HG02678 (cell line): ENCODE data around the gene APOC4.
"Not testable (repeated sequence)": the region's sequence is repeated elsewhere in the genome, so short reads cannot be mapped to it uniquely, and the experiment has no call there.

Source experiments
- ATAC-seq: cut with Tn5 transposase; IDR thresholded peaks from one replicate; pipeline ENCODE4 v1.9.1; 2021; ENCODE audit warnings: mild to moderate bottlenecking, moderate library complexity; ENCODE audit not compliant: unreplicated experiment

APOC4 gene

DNA sequence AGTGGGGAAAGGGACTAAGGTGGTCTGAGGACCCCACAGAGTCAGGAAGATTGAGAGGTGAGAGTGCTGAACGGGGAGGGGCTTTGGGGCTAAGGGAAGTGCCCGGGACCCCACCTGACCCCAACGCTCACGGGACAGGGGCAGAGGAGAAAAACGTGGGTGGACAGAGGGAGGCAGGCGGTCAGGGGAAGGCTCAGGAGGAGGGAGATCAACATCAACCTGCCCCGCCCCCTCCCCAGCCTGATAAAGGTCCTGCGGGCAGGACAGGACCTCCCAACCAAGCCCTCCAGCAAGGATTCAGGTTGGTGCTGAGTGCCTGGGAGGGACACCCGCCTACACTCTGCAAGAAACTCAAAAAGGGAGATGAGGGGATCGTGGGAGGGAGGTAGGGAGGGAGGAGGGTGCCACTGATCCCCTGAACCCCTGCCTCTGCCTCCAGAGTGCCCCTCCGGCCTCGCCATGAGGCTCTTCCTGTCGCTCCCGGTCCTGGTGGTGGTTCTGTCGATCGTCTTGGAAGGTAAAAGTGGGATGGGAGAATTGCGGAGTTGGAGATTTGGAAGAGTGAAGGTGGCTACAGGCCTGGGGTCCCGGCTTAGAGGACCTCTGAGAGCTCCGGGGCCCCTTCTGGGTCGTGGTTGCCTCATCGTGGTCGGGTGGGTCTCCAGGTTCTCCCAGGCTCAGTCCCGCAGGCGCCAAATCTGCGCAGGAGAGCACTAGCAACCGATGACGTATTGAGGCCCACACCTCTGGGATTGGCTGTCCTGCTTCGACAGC lies 27.4 kb upstream of the APOC4 start, which contains the start of gene APOC1:
Gene APOC1, plus strand, starts transcription at position 176 of the 774 bp plus-strand sequence. Its CDS starts 284 bp downstream, at position 460.
- peak; percentile 93 for ATAC-seq

DNA sequence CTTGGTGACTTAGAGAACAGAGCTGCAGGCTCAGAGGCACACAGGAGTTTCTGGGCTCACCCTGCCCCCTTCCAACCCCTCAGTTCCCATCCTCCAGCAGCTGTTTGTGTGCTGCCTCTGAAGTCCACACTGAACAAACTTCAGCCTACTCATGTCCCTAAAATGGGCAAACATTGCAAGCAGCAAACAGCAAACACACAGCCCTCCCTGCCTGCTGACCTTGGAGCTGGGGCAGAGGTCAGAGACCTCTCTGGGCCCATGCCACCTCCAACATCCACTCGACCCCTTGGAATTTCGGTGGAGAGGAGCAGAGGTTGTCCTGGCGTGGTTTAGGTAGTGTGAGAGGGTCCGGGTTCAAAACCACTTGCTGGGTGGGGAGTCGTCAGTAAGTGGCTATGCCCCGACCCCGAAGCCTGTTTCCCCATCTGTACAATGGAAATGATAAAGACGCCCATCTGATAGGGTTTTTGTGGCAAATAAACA lies 17.8 kb upstream of the APOC4 start:
- ATAC-seq = no peak

DNA sequence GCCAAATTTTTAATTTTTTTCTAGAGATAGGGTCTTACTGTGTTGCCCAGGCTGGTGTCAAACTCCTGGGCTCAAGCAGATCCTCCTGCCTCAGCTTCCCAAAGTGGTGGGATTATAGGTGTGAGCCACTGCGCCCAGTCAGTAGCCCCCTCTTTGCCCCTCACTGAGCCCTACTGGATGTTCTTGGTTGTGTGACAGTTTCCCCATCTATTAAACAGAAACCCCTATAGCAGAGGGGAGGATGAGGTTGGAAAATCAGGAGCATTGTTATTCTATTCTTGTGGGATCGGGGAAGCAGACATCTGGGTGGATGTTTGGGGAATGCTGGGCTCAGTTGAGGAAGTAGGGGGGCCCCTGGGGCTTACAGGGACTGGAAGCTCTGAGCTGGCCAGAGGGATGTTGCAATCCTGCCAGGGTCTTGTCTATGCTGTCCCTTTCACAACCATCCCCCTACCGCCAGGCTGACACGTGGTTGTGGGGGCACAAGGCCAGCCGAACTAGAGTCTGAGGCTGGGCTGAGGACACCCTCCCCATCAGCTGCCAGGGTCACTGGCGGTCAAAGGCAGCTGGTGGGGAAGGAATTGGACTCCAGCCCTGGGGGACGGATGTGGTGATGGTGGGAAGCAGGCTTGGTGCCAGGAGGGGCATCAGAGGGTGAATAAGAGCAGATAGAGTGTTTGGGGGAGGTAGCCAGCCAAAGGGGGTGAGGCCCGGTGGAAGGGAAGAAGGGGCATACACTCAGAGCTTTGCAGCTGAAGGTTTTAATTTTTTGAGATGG lies 16.7 kb upstream of the APOC4 start:
- no peak for ATAC-seq

DNA sequence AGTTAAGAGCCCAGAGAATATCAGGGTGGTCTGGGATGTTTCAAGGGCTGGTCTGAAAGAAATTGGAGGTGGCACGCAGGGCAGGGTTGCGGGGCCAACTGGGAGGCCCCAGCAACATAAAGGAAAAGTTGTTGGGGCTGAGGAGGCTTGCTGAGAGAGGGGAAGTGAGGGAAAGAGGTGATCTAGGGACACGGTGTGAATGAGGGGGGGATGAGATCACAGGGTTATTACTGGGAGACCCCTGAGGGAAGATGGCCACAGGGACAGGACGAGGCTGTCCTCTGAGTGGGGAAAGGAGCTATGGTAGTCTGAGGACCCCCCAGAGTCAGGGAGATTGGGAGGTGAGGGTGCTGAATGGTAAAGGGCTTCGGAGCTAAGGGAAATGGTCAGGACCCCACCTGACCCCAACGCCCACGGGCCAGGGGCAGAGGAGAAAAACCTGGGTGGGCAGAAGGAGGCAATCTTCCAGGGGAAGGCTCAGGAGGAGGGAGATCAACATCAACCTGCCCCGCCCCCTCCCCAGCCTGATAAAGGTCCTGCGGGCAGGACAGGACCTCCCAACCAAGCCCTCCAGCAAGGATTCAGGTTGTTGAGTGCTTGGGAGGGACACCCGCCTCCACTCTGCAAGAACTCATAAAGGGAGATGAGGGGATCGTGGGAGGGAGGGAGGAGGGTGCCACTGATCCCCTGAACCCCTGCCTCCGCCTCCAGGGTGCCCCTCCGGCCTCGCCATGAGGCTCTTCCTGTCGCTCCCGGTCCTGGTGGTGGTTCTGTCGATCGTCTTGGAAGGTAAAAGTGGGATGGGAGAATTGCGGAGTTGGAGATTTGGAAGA lies 15.6 kb upstream of the APOC4 start:
- not testable (repeated sequence) for ATAC-seq

DNA sequence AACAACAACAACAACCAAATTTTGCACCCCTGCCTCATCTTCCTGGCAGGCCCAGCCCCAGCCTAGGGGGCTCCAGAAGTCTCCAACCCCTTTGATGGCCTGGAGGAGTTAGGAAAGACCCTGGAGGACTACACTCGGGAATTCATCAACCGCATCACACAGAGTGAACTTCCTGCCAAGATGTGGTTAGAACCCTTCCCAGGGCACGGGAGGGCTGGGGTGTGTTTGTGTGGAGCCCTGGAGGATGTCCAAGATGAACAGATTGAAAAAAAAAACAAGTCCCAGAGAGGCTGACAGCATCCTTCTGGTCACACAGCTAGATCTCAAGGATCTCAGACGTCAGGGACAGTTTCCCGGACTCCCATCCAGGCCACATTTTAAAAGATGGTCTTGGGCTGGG lies 14.3 kb upstream of the APOC4 start:
- ATAC-seq = no peak

DNA sequence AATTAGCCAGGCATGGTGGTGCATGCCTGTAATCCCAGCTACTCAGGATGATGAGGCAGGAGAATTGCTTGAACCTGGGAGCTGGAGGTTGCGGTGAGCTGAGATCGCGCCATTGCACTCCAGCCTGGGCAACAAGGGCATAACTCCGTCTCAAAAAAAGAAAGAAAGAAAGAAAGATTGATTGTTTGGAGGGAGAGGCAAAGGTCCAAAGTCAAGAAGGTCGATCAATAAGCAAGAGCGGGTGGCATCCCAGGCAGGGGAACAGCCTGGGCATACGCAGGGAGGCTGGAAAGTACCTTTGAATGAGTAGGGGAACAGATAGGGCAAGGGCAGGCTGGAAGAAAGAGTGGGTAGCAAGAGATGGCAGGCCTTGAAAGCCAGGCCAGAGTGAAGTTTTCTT lies 11.9 kb upstream of the APOC4 start:
- no peak for ATAC-seq

DNA sequence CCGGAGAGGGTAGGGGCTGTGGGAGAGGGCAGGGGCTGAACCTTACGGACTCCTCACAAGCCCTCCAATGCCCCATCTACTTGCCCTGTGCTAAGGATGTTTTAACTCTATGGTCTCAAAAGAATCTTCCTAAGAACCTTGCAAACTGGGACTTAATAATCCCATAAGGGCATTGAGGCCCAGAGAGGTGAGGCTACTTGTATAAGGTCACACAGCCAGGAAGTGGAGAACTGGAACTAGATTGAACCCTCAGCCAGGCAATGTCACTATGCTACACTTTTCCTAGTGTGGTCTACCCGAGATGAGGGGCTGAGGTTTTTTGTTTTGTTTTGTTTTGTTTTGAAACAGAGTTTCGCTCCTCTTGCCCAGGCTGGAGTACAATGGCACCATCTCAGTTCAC lies 10.5 kb upstream of the APOC4 start:
- ATAC-seq = no peak

DNA sequence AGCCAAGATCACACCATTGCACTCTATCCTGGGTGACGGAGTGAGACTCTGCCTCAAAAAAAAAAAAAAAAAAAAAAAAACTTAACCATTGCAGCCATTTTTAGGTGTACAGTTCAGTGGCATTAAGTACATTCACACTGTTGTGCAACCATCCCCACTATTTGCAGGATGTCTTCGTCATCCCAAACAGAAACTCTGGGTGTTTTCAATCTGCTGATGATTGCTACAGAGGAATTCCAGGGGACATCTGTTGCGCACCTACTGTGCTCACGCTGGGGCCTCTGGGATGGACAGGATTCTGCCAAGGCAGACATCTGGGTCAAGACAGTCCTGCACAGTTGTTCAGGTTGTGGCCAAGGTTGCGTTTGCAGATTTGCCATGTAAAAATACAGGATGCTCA lies 2.4 kb upstream of the APOC4 start:
- no peak for ATAC-seq

DNA sequence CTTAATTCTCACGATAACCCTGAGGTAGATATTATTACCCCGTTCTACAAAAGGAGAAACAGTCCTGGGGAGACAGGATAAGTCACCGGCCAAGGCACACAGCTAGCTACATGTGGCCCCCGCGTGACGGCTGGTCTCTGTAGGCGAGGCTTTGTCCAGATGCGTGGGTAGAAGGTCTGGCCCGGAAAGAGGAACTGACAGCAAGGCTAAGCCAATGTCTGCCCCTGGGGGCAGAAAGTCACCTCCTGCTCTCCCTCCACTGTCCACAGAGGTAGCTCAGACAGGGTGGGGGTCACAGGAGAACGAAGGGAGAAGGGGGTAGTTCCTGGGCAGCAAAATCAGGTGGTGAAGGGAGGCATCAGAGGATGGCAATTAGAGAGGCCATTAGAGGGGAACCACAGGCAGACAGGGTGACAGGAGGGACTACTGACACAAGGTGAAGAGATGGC lies 1.8 kb downstream of the APOC4 start:
- ATAC-seq = no peak

DNA sequence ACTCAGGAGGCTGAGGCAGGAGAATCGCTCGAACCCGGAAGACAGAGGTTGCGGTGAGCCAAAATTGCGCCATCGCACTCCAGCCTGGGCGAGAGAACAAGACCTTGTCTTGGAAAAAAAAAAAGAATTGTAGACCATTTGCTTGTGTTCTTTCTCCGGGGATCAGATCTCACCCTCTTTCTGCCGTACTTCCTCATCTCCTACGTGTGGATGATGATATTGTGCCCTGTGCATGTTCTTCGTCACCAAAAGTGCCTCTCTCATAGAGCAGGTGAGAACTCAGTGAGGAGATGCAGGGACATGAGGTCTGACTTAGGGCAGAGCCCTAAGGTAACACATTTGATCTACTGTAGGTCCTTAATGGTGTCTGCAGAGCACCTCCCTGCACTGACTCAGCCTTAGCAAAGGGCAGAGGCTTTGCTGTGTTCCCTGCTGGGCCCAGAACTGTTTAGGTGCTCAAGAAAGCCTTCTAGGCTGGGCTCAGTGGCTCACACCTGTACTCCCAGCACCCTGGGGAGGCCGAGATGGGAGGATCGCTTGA lies 5.1 kb downstream of the APOC4 start:
- ATAC-seq = no peak

DNA sequence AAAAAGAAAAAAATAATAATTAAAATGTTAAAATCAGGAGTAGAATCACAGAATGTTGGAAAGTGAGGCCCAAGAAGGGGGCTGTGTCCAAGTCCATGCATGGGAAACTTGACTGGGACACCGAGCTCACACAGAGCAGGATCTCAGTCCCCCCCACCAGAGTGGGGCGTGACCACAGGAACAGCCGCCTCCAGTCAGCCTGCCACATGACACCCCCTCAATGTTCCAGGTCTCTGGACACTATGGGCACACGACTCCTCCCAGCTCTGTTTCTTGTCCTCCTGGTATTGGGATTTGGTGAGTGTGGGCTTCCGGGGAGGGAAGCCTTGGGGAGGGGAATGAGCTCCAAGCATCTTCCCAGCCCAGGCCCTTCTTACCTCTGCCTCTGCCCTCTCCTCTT lies 6.2 kb downstream of the APOC4 start:
- no peak for ATAC-seq

DNA sequence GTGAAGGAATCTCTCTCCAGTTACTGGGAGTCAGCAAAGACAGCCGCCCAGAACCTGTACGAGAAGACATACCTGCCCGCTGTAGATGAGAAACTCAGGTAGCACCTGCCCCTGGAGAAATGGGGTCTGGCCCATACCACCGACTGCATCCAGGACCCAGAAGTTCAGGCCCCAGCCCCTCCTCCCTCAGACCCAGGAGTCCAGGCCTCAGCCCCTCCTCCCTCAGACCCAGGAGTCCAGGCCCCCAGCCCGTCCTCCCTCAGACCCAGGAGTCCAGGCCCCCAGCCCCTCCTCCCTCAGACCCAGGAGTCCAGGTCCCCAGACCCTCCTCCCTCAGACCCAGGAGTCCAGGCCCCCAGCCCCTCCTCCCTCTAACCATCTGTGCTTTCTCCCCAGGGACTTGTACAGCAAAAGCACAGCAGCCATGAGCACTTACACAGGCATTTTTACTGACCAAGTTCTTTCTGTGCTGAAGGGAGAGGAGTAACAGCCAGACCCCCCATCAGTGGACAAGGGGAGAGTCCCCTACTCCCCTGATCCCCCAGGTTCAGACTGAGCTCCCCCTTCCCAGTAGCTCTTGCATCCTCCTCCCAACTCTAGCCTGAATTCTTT lies 6.8 kb downstream of the APOC4 start:
- no peak for ATAC-seq

DNA sequence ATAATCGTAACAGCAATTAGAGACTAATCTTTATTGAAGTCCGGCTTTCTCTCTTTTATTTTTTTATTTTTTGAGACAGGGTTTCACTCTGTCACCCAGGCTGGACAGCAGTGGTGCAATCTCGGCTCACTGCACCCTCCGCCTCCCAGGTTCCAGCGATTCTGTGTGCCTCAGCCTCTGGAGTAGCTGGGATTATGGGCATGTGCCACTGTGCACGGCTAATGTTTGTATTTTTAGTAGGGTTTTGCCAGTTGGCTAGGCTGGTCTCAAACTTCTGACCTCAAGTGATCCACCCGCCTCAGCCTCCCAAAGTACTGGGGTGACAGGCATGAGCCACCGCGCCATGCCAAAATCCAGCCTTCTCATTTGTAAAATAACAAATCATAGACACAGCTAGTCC lies 7.5 kb downstream of the APOC4 start:
- no peak for ATAC-seq

DNA sequence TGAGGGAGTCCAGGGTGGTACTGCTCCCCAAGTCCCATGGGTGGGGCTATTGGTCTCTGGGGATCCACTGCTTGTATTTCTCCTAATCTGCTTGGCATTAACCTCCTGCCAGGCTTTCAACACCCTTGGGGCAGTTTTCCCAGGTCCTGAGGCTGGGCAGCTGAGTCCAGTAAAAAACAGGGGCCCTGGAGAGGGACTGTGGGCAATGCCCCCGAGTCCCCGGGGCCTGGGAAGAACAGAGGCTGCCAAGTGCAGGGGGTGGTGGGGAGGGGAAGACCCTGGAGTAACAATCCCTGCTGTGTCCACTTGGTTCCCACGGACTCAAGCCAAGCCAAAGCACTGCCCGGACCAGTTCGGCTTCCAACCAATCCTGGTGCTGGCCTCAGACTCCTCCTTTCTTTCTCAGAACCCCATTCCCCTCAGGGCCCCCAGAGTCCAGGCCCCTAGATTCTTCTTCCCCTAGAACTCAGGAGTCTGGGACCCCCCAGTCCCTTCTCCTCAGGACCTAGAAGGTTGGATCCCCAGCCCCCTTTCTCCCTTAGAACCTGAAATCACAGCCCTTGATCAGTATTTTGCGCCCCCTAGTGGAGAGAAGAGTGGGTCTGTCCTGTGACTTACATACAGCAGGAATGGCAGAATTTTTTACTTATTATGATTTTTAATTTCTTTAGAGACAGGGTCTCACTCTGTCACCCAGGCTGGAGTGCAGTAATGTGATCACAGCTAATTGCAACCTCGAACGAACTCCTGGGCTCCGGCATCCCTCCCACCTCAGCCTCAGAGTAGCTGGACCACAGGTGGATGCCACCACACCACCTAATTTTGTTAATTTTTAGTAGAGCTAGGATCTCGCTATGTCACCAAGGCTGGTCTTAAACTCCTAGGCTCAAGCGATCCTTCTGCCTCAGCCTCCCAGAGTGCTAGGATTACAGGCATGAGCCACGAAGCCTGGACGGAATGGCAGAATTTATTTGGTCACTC lies 9.4 kb downstream of the APOC4 start:
- no peak for ATAC-seq

DNA sequence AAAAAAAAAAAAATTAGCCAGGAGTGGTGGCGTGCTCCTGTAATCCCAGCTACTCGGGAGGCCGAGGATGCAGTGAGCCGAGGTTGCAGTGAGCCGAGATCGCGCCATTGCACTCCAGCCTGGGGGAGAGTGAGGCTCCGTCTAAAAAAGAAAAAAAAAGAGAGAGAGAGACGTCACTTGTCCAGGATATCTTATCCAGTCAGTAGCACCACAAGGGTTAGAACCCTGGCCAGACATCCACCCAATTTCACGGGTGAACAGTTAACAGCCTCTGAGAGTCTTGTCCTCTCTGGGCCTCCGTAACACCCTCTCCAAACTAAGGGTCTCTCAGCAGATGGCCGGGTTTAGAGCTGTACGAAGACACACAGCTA lies 12.2 kb downstream of the APOC4 start:
- ATAC-seq = no peak

DNA sequence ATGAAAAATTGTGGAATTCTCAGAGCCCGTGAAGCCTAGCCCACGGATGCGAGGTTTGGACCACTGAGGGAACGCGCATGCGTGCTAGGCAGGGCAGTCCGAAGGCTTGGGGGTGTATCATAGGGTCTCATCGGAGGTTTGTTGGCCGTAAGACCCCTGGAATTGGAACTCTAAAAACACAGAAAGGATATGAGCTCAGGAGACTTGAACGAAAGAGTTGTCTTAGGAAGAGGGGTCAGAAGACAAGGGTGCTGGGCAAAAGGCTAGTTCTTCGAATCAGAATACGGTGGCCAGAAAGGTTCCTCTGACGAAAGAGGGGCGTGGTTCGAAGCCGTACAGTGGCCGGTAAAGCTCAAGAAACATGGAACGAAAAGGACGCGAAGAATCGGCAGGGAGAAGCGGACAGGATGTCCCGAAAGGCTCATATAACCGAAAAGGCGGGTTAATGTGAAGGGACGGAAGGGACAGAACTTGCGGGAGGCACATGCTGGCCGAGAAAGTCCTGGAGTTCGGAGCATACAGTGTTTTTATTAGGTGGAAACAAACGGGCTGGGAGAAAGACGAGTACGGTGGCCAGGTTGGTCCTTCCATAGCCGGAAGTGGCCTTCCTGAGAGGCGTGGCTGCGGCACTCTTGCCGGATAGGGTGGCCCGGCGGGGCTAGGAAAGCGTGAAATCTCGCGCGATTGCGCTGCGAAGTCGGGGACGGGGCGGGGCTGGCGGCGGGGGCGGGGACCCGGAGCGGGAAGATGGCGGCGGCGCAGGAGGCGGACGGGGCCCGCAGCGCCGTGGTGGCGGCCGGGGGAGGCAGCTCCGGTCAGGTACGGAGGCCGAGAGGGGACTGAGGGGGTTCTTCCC lies 12.8 kb downstream of the APOC4 start, which contains the start of gene CLPTM1:
Gene CLPTM1, plus strand, starts transcription at position 732 of the 856 bp plus-strand sequence. Its CDS starts 16 bp downstream, at position 748.
- ATAC-seq = peak; percentile 87

DNA sequence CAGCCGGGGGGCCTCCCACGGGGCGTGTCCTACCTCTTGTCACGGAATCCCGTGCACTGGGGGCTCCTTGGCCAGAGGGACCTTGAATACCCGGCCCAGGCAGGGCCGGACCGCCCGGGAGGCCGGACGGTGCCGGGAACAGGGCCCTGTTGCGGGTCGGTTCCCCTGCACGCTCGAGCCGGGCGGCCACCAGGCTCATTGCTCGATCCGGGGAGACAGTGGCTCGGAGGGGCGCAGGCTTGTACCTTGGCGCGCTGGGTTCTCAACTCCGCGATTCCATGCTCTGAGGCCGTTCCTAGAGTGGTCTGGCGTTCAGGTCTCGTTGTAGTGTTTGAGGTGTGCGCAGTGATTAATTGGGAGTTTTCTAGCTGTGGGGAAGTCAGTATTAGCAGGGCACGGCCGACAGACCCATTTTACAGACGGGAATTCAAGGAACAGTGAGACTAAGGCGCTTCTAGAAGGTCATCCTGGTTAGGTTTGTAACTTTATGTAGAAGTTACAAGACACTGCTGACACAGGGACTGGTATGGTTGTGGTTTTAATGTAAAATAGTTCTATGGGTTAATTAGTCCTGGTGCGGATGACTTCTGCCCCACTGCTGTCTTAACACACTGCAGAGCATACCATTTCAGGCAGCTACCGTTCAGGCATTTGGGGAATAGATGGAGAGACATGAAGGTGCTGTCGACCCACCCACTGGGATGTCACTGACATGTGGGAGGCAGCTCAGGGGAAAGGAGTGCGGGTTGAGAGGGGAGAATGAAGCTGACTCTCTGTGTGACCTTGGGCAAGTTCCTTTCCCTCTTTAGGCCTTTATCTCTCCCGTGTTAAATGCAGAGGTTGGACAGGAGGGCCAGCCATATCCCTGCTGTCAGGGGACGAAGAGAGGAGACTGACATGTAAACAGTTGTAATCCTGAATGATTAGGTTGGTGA lies 13.7 kb downstream of the APOC4 start:
- ATAC-seq = peak; percentile 15
